Testis (tissue), 3 donors: ENCODE measurements around the gene SLC1A6. TPM values are rescaled to one million over a fixed set of nuclear protein-coding genes. Genes with fewer than 3 reads are reported as not detected.
"Not testable (repeated sequence)": the region's sequence is repeated elsewhere in the genome, so short reads cannot be mapped to it uniquely, and the experiment has no call there.

Source experiments
- DNase-seq: peaks from one replicate; pipeline ENCODE4 v3.0.0-alpha.2; 2019
- H3K27ac ChIP-seq, 2 donors: fragments of 200-600 bp; sonication (generic); one replicate each; pipeline ENCODE4 v1.5.1; 2019
- H3K27me3 ChIP-seq: fragments of 200-600 bp; sonication (generic); one replicate; pipeline ENCODE4 v1.5.1; 2019
- H3K36me3 ChIP-seq: fragments of 200-600 bp; sonication (generic); one replicate; pipeline ENCODE4 v1.5.1; 2017; ENCODE audit warnings: low read depth; ENCODE audit errors: missing control alignments
- H3K4me1 ChIP-seq: fragments of 200-600 bp; sonication (generic); one replicate; pipeline ENCODE4 v1.5.1; 2019
- H3K4me3 ChIP-seq, 2 donors: fragments of 200-600 bp; sonication (generic); one replicate each; pipeline ENCODE4 v1.5.1; 2017 to 2019
- H3K9me3 ChIP-seq: fragments of 200-600 bp; sonication (generic); one replicate; pipeline ENCODE4 v1.5.1; 2017
- POLR2A ChIP-seq: fragments of 450-650 bp; IDR thresholded peaks from one replicate; pipeline ENCODE4 v1.6.1; 2017; ENCODE audit warnings: antibody characterized with exemption, mild to moderate bottlenecking, moderate library complexity
- WGBS, 2 donors: methylation state at CpG; one replicate each; pipeline ENCODE4 v1.1.5; 2018; 5-methylcytosine and 5-hydroxymethylcytosine counted together
- intact Hi-C: fragments of 100-400 bp; cut with DNase I; formaldehyde crosslinking; loops from one replicate; pipeline ENCODE4 v1.15.1; 2023; ENCODE audit warnings: low total_unique reads
- polyA plus RNA-seq: library from polyadenylated mRNA; stranded (reverse); fragments of 350-450 nt; fragmentation: Illumina TruSeq; extraction: RNeasy Lipid Tissue Mini Kit (QIAGEN cat#74804); gene quantifications from one replicate; pipeline ENCODE4 v1.2.3, GENCODE V29; 2014; ENCODE audit warnings: low read depth, low replicate concordance; ENCODE audit not compliant: insufficient read depth
- total RNA-seq, 2 donors: library from RNA; depleted of rRNA; stranded (reverse); fragments of >200 nt; gene quantifications; one replicate each; pipeline ENCODE4 v1.2.3, GENCODE V29; 2016
- TF ChIP-seq, protein P1 (sequence below), 3 experiments: fragments of 450-650 bp in 2 of 3; fragments of 200-600 bp in 1 of 3; sonication (generic) in 1 of 3; IDR thresholded peaks; one replicate each; pipeline ENCODE4 v1.5.1; 2016 to 2019; ENCODE audit warnings: antibody characterized with exemption in 3 of 3, mild to moderate bottlenecking in 2 of 3, moderate library complexity in 1 of 3

The SLC1A6 gene
- total and polyA plus RNA-seq, 3 donors from 2014 or later, result 78.6 to 336 (median 335) TPM

DNA sequence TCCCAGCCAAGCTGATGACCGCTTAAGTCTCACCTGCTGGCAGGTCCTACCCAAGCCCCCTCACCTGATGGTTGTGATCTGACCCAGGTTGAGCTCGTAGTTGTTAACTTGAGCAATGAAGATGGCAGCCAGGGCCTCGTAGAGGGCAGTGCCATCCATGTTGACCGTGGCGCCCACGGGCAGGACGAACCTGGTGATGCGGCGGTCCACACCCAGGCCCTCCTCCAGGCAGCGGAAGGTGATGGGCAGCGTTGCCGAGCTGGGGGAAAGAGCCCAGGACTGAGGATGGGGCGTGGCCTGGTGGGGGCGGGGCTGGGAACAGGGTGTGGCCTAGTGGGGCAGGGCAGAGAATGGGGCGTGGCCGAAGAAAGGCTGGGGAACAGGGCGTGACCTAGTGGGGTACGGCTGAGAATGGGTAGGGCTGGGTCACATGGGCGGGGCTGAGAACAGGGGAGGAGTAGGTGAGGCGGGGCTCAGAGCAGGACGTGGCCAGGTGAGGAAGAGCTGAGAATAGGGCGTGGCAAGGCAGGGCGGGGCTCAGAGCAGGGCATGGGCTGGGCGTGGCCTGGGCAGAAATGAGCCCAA, 25.5 kb downstream of the SLC1A6 start:
- Histone ChIP-seq H3K9me3 (no peaks in the 10 kb centered on the region), H3K4me3 (peak overlapping the region in 1 of 2 donors; percentile 17), H3K36me3 (no peaks in the 10 kb centered on the region), H3K27me3 (no peaks in the 10 kb centered on the region), H3K27ac (no peak overlapping the region), H3K4me1 (no peaks in the 10 kb centered on the region)
- DNase-seq, result peak; percentile 63
- intact Hi-C loops, result no loop called here
- WGBS, 2 donors, result 19 to 40% methylated on average over 22 to 24 of the region's 24 CpGs
- TF ChIP-seq, protein P1, sequence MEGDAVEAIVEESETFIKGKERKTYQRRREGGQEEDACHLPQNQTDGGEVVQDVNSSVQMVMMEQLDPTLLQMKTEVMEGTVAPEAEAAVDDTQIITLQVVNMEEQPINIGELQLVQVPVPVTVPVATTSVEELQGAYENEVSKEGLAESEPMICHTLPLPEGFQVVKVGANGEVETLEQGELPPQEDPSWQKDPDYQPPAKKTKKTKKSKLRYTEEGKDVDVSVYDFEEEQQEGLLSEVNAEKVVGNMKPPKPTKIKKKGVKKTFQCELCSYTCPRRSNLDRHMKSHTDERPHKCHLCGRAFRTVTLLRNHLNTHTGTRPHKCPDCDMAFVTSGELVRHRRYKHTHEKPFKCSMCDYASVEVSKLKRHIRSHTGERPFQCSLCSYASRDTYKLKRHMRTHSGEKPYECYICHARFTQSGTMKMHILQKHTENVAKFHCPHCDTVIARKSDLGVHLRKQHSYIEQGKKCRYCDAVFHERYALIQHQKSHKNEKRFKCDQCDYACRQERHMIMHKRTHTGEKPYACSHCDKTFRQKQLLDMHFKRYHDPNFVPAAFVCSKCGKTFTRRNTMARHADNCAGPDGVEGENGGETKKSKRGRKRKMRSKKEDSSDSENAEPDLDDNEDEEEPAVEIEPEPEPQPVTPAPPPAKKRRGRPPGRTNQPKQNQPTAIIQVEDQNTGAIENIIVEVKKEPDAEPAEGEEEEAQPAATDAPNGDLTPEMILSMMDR (IDR thresholded peaks at IDR 0.05), result no peak
- no peak for TF ChIP-seq POLR2A

GRCh38 chr19:14952767-14953166, 26.9 kb downstream of the SLC1A6 start:
- no peaks in the 10 kb centered on the region for H3K4me1 ChIP-seq
- no peak overlapping the region for H3K4me3 ChIP-seq
- no peaks in the 10 kb centered on the region for H3K27me3 ChIP-seq
- H3K9me3 ChIP-seq, result no peaks in the 10 kb centered on the region
- no peak for DNase-seq
- intact Hi-C loops, result no loop called here
- TF ChIP-seq, protein P1 (IDR thresholded peaks at IDR 0.05), result no peak
- TF ChIP-seq POLR2A, result no peak
- no peaks in the 10 kb centered on the region for H3K36me3 ChIP-seq
- WGBS, 2 donors, result 65 to 85% methylated on average over 11 of the region's 11 CpGs
- H3K27ac ChIP-seq, result no peak overlapping the region

GRCh38 chr19:14950421-14950820, 29.2 kb downstream of the SLC1A6 start:
- DNase-seq, result no peak
- 82 to 85% methylated on average over 1 of the region's 1 CpG for WGBS, 2 donors
- intact Hi-C loops, result no loop called here
- H3K36me3 ChIP-seq, result no peaks in the 10 kb centered on the region
- H3K4me1 ChIP-seq, result no peaks in the 10 kb centered on the region
- H3K9me3 ChIP-seq, result no peaks in the 10 kb centered on the region
- no peak overlapping the region for H3K27ac ChIP-seq
- no peaks in the 10 kb centered on the region for H3K27me3 ChIP-seq
- no peak overlapping the region for H3K4me3 ChIP-seq
- no peak for TF ChIP-seq POLR2A
- TF ChIP-seq, protein P1 (IDR thresholded peaks at IDR 0.05), result no peak

- intact Hi-C loops, result no loop called here
- no peak overlapping the region for H3K4me3 ChIP-seq
- no peaks in the 10 kb centered on the region for H3K9me3 ChIP-seq
- no peak overlapping the region for H3K27ac ChIP-seq
- H3K4me1 ChIP-seq, result no peaks in the 10 kb centered on the region
- no peak for DNase-seq
- no peaks in the 10 kb centered on the region for H3K36me3 ChIP-seq
- TF ChIP-seq, protein P1 (IDR thresholded peaks at IDR 0.05), result no peak
- no peak for TF ChIP-seq POLR2A
- H3K27me3 ChIP-seq, result no peaks in the 10 kb centered on the region
- 69 to 74% methylated on average over 8 of the region's 8 CpGs for WGBS, 2 donors
Observed at GRCh38 chr19:14949876-14950275, 29.8 kb downstream of the SLC1A6 start.

- WGBS, 2 donors, result 91 to 92% methylated on average over 10 of the region's 10 CpGs
- intact Hi-C loops, DNase-seq: not testable (repeated sequence)
Observed at GRCh38 chr19:14949413-14949812, 30.3 kb downstream of the SLC1A6 start.

More at GRCh38 chr19:14949413-14949812, 30.3 kb downstream of the SLC1A6 start:
- not testable (repeated sequence) for H3K27me3 ChIP-seq, H3K4me1 ChIP-seq, H3K9me3 ChIP-seq, H3K4me3 ChIP-seq, H3K36me3 ChIP-seq, H3K27ac ChIP-seq
